DMS79 (cell line): Measurements from ENCODE around the gene TAOK1.
A peak's percentile ranks its signal among the peaks of the same experiment; 100 is the strongest.
"Not testable (repeated sequence)": the region's sequence is repeated elsewhere in the genome, so short reads cannot be mapped to it uniquely, and the experiment has no call there.

ENCODE experiments used
- DNase-seq: peaks from one replicate; lab custom pipeline; 2025; lab: John Stamatoyannopoulos, UW

TAOK1 gene

GRCh38 chr17:29549177-29549923 is 159.2 kb downstream of the TAOK1 start:
- peak; percentile 34 for DNase-seq

DNA sequence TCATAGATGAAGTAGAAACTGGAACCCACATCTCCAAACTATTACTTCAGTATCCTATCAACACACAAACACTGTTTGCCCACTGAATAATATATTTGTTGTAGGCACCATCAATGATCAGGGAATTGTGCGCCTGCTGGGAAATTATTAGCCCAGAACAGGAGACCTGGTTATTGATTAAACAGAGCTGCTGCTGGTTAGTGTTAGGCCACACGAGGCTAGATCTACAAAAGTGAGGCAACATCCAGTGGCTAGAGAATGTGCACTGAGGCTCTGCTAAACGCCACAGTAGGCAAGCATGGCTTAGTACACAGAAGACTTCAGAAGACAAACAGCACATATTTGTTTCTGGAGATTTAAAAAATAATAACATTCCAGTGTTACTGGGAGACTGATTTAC is 165.7 kb downstream of the TAOK1 start:
- DNase-seq: no peak

- no peak for DNase-seq
Measured at GRCh38 chr17:29557085-29557738, 167.0 kb downstream of the TAOK1 start.

GRCh38 chr17:29557739-29558116 is 167.6 kb downstream of the TAOK1 start:
- DNase-seq: no peak

GRCh38 chr17:29558139-29558538 is 168.0 kb downstream of the TAOK1 start:
- DNase-seq: not testable (repeated sequence)

GRCh38 chr17:29559640-29560039 is 169.5 kb downstream of the TAOK1 start:
- DNase-seq: no peak

DNA sequence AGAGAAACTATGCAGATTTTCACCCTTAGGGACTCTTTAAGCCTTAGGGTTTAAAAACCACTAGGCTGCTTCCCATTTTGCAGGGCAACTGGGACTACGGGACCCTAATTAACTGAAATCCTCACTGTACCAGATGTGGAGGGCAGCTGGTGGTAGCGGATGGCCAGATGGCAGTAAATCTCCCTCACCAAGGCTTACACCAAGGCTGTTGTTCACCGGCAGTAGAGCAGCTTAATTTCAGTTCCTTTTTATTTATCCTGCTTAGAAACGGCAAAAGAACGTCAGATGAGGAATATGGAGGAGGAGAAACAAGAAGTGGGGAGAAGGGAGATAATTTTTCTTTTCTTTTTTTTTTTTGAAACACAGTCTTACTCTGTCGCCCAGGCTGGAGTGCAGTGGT is 170.2 kb downstream of the TAOK1 start:
- DNase-seq: no peak

- no peak for DNase-seq
Measured at GRCh38 chr17:29561554-29562517, 171.7 kb downstream of the TAOK1 start.

- DNase-seq: no peak
Measured at GRCh38 chr17:29562615-29563014, 172.5 kb downstream of the TAOK1 start.

DNA sequence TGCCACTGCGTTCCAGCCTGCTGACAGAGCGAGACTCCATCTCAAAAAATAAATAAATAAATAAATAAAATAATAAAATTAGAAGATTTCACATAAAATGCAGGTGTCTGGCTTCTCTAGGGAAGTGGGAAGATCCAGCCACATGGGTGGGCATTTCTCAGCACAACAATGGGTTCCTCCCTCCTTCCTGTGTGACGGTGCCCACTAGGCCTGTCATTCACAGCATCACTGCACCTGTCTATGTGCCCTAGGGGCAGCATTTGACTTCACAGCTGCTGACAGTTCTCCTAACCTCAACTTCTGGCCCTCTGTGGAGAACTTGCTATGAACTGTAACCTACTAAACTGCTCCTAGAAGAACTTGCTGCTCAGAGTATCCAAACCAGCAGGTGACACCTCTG is 173.7 kb downstream of the TAOK1 start:
- DNase-seq: no peak

DNA sequence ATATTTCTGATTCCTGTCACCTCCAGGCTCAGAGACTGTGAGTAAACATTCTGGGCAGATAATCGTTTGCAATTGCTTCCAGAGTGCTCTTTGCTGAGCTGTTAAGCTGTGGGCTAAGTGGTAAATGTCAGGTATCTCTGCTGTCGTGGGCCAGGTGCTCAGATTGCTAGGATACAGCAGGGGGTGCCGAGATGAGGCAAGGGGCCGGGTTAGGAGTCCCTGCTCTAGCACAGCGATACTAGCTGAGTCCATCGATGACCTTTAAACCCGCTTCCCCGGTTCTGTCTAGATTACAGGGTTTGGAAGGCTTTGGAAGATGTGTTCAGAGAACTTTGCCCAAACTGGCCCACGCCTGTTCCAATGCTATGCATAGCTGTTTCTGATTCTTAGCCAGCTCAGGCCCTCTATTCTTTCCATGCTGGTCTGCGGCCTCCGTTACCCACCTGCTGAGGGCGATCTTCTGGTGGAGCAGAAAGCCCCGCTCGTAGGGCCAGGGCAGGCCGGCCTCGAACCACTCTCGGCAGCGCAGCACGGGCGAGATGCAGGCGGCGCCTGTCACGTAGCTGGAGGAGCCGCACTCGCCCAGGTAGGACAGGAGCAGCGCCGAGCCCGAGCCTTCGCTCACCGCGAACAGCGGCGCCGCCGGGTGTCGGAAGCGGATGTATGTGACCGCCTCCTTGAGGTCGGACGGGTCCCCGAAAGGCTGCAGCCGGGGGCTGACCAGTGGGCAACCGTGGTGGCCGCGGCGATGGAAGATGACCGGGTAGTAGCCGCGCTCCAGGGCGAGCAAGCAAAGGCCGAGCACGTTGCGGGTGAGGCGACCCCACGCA is 175.7 kb downstream of the TAOK1 start:
- peak; percentile 79 for DNase-seq

DNA sequence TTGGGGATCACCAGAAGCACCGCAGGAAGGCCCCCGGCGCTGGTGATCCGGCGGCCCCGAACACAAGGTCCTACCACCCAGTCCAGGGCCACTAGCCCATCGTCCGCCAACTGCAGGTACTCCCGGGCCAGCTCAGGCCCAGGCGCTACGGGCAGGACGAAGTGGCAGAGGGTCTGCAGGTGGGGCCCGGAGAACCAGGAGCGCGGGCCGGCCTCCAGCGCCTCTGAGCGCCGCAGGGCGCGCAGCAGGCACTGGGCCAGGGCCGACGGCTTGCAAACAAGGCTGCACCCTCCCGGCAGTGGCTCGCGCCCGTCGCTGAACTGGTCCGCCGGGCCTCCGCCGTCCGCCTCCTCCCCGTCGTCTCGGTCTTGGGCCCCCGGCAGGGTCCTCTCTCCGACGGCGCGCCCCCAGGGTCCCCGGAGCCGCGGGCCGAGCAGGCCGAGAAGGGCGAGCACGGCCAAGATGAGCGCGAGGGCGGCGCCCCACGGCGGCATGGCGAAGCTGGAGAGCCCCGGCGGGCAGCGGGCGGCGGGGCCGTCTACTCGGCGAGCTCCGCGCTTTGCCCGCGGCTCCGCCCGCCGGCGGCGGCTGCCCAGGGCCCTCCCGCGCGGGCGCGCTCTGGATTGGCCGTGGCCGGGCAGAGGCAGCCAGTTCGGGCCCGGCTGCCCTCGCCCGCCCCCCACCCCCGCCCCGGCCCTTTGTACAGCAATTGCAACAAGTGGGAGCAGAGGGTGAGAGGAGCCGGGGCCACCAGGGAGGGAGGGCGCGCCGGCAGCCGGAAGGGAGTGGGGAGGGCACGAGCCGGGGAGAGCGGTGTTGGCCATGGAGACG is 176.5 kb downstream of the TAOK1 start, which contains the start of gene ABHD15:
Gene ABHD15 (minus strand): TSS at position 565 of the 831 bp plus-strand sequence. CDS start 71 bp downstream, at position 494.
- DNase-seq: peak; percentile 38

DNA sequence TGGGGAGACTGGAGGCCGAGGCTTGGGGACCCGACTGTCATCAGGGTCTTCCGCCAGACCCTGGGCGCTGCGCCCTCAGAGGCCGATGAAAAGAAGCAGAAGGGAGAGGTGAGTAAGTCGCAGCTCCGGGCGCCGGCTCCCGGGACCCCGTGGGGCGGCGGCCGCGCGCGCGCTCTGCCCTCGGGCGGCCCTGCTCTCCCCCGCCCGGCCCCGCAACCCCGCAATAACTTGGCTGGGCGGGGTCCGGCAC is 177.1 kb downstream of the TAOK1 start:
- DNase-seq: no peak

DNA sequence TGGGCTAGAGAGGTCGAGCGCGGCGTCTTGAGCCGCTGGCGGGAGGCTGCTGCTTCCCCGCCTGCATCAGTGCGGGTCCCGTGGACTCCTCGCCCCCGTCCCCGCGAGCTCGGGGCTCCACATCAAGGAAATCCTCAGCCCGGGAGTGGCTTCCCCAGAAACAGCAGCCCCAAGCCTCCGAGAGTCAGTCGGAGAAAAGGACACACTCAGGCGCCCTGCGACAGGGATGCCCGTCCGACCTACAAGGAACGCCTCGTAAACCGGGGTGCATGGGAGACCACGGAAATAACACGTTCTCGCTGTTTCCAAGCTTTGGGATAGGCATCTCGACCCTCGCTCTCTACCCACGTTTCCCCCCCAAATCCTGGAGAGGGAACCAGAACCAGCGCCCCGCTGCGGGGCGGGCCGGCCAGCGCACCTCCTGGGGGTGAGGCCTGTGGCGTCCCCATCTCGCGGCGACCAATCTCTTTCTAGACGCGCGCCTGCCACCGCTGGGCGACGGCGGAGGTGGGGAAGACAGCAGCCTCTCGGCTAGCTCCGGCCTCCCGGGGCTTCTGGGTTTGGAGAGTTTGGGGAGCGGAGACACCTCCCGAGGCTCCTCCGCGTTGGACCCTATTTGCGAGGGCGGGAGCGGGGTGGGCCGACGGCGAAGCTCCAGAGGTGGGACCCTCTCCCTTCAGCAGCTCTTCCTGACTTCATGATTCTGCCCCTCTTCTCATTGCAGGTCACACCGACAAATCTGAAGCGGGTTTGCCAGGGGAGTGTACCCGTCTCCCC is 177.6 kb downstream of the TAOK1 start:
- peak; percentile 49 for DNase-seq

DNA sequence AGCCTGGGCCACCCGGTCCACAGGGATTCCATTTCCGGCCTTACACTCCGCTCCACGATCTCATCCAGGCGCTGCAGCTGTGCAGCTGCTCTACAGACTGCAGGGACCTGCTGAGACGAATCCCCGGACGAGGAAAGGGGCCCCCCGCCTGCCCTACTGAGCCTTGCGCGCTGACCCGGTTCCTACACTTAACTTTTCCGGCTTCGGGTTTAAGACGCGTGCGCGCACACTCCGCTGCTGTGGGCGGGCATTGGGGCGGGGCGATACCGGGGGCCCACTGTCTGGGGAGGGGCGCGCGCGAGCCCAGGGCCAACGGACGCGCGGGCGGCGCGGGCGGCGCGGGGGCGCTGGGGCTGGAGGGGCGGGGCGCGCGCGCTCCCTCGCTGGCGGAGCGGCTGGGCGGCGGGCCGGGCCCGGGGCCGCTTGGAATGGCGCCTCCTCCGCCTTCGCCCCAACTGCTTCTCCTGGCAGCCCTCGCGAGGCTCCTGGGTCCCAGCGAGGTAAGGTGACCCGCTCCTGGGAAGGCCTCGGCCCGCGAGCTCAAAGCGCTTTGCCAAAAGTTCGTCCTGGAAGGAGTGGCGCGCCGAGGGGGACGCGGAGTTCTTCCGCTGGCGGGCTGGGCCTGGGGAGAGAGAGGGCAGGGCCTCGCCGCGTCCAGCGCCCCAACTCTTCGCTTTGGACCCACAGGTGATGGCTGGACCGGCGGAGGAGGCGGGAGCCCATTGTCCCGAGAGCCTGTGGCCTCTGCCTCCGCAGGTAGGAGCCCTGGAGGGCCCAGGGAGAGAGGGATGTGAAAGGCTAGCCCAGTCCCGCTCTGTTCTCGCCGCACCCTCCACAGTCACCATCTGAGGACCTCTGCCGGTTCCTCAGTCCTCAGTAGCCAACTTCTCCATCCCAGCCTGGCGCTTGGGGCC is 178.4 kb downstream of the TAOK1 start, which contains the start of gene TP53I13:
Gene TP53I13 (plus strand): TSS at position 371 of the 914 bp plus-strand sequence. CDS start 58 bp downstream, at position 429.
- peak; percentile 63 for DNase-seq

DNA sequence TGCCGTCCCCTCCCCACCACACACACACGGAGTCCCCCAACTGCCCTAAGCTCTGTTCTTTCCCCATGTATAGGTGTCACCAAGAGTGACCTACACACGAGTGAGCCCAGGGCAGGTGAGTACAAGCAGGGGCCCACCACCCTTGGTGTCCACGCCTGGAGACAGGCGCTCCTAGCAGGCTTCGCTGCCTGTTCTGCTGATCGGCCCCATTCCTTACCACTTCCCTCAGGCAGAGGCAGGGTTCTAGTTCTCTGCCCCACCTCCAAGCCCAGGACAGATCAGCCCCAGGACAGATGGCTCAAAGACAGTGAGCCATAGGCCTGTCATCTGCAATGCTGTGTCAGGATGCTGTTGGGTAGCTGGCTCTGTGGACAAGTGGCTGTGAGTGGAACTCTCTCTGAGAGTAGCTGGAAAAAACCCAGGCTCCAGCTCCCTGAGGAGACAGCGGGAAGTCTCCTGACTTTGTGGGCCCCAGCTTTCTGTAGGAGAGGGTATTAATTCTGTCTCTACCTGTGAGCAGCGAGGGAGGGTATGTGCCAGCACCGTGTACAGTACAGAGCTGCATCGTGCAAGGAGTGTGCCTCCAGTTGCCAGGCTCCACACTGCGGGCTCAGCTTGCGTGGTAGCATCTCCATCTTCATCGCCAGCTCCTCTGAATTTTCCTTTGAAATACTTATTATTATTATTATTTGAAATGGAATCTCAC is 179.2 kb downstream of the TAOK1 start:
- no peak for DNase-seq

GRCh38 chr17:29570521-29570920 is 180.4 kb downstream of the TAOK1 start:
- DNase-seq: no peak

DNA sequence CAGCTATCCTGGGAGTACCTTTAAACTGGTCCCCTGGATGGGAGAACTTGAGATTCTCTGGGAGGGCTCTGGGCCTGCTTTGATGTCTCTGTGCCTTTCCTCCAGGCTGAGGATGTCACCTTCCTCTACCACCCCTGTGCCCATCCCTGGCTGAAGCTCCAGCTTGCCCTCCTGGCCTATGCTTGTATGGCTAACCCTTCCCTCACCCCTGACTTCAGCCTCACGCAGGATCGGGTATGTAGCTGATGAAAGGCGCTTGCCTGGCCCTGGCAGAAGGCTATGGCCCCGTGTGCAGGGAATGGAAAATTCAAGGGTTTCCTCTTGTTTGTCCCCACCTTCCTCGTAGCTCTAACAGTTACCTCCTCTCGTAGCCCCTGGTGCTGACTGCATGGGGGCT is 181.3 kb downstream of the TAOK1 start:
- DNase-seq: no peak
